ENCODE measurements around the gene OR2AG1.

DNA sequence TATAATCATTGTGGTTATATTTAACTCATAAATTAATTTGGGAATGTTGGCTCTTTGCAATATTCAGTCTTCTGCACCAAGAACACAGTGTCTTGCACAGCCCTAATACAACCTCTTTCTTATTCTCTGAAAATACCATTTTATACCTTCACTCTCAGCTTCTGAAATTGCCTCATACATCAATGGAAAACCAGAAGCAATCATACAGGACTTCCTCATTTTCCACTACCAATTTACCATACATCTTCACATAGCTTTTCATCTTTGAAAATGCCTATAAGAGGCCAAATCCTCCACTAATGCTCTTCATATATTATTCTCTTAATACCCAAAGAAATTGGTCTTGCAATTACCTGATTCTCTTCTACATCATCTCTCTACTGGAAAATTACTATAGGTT, 4.3 kb upstream of the OR2AG1 start:
- TF ChIP-seq, protein P1, sequence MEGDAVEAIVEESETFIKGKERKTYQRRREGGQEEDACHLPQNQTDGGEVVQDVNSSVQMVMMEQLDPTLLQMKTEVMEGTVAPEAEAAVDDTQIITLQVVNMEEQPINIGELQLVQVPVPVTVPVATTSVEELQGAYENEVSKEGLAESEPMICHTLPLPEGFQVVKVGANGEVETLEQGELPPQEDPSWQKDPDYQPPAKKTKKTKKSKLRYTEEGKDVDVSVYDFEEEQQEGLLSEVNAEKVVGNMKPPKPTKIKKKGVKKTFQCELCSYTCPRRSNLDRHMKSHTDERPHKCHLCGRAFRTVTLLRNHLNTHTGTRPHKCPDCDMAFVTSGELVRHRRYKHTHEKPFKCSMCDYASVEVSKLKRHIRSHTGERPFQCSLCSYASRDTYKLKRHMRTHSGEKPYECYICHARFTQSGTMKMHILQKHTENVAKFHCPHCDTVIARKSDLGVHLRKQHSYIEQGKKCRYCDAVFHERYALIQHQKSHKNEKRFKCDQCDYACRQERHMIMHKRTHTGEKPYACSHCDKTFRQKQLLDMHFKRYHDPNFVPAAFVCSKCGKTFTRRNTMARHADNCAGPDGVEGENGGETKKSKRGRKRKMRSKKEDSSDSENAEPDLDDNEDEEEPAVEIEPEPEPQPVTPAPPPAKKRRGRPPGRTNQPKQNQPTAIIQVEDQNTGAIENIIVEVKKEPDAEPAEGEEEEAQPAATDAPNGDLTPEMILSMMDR (IDR thresholded peaks at IDR 0.05; ENCODE audit: poor library complexity) = no peak
- no peak for TF ChIP-seq EZH2 (IDR thresholded peaks at IDR 0.05; ENCODE audit: borderline replicate concordance)

Data from hepatocyte (in vitro differentiated cells).